ENCODE measurements around the gene PTP4A2.

GRCh38 chr1:31886866-31887265 is 51.3 kb downstream of the PTP4A2 start:
- TF ChIP-seq CTCF (IDR thresholded peaks at IDR 0.05) = no peak
- TF ChIP-seq EZH2 (IDR thresholded peaks at IDR 0.05; ENCODE audit: borderline replicate concordance, insufficient read depth, low read depth, low read length, poor library complexity, severe bottlenecking) = no peak
